A673 (cell line): Measurements from ENCODE around the gene GAREM1.

Source experiments
- CTCF ChIP-seq: fragments of 300-800, 200-600 bp; sonication (generic); conservative IDR thresholded peaks from 2 replicates; pipeline ENCODE4 v1.5.1; 2017; ENCODE audit warnings: low read depth, mild to moderate bottlenecking, antibody characterized with exemption, low read length, moderate library complexity, mixed read lengths
- EZH2 ChIP-seq: fragments of 200-600 bp; sonication (generic); IDR thresholded peaks from 2 replicates; pipeline ENCODE4 v1.6.1; 2017; ENCODE audit warnings: borderline replicate concordance, low read depth, mild to moderate bottlenecking, mixed read lengths, antibody characterized with exemption, low read length; ENCODE audit not compliant: poor library complexity, severe bottlenecking

GRCh38 chr18:32470714-32471633 lies at the start of gene GAREM1:
- TF ChIP-seq CTCF (peak; percentile 67), EZH2 (no peak)
